GM10847 (cell line): ENCODE measurements around the gene PIGV.

ENCODE experiments used
- POLR2A ChIP-seq: IDR thresholded peaks from 2 replicates; pipeline ENCODE4 v1.6.1; 2011; ENCODE audit not compliant: insufficient read length; ENCODE audit errors: extremely low read depth

The PIGV gene

GRCh38 chr1:26787706-26788514 lies at the start of gene PIGV:
TSS of gene PIGV (plus strand) at chr1:26787950. CDS start at chr1:26790816, 2,866 bp downstream.
- TF ChIP-seq POLR2A, result peak; percentile 70

GRCh38 chr1:26739329-26739914 lies 48.3 kb upstream of the PIGV start:
- TF ChIP-seq POLR2A, result no peak

GRCh38 chr1:26740023-26740634 lies 47.6 kb upstream of the PIGV start:
- TF ChIP-seq POLR2A, result no peak

GRCh38 chr1:26740952-26741351 lies 46.8 kb upstream of the PIGV start:
- TF ChIP-seq POLR2A, result no peak

- no peak for TF ChIP-seq POLR2A
Observed at GRCh38 chr1:26743426-26744059, 44.2 kb upstream of the PIGV start.

- no peak for TF ChIP-seq POLR2A
Observed at GRCh38 chr1:26744075-26744959, 43.4 kb upstream of the PIGV start.

- TF ChIP-seq POLR2A, result no peak
Observed at GRCh38 chr1:26745191-26745590, 42.6 kb upstream of the PIGV start.

- no peak for TF ChIP-seq POLR2A
Observed at GRCh38 chr1:26747048-26747447, 40.7 kb upstream of the PIGV start.

- no peak for TF ChIP-seq POLR2A
Observed at GRCh38 chr1:26748351-26748750, 39.4 kb upstream of the PIGV start.

- no peak for TF ChIP-seq POLR2A
Observed at GRCh38 chr1:26749458-26749857, 38.3 kb upstream of the PIGV start.

- no peak for TF ChIP-seq POLR2A
Observed at GRCh38 chr1:26750428-26750827, 37.3 kb upstream of the PIGV start.

- TF ChIP-seq POLR2A, result no peak
Observed at GRCh38 chr1:26752519-26752918, 35.2 kb upstream of the PIGV start.

- no peak for TF ChIP-seq POLR2A
Observed at GRCh38 chr1:26754086-26754874, 33.5 kb upstream of the PIGV start.

- TF ChIP-seq POLR2A, result no peak
Observed at GRCh38 chr1:26758358-26758757, 29.4 kb upstream of the PIGV start.
